ENCODE measurements around the gene BTBD7.

BTBD7 gene

DNA sequence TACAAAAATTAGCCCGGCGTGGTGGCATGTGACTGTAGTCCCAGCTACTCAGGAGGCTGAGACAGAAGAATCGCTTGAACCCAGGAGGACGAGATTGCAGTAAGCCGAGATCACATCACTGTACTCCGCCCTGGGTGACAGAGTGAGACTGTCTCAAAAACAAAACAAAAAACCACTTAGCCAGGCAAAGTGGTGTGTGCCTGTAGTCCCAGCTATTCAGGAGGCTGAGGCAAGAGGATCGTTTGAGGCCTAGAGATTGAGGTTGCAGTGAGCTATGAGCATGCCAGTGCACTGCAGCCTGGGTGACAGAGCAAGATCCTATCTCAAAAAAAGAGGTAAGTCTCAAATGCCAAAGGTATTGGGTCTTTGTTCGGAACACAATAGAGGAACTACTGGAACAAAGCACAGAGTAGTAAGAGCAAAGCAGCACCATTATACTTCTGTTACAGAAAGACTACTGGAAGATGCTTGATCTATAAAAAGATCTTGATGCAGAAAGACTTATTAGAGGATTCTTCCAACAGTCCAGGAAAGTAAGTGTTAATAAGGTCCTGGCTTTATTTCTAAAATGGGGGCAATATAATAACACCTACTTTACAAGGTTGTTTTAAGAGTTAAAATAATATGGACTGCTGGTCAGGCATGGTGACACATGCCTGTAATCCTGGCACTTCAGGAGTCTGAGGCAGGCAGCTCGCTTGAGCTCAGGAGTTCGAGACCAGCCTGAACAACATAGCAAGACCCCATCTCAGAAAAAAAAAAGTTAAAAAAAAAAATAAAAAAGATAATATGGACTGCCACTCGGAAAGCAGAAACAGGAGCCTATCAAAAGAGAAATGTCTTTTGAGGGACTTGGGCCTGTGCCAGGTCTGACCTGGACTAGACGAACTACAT, 29.9 kb downstream of the BTBD7 start:
- DNase-seq (ENCODE audit: low read depth) = no peak

DNA sequence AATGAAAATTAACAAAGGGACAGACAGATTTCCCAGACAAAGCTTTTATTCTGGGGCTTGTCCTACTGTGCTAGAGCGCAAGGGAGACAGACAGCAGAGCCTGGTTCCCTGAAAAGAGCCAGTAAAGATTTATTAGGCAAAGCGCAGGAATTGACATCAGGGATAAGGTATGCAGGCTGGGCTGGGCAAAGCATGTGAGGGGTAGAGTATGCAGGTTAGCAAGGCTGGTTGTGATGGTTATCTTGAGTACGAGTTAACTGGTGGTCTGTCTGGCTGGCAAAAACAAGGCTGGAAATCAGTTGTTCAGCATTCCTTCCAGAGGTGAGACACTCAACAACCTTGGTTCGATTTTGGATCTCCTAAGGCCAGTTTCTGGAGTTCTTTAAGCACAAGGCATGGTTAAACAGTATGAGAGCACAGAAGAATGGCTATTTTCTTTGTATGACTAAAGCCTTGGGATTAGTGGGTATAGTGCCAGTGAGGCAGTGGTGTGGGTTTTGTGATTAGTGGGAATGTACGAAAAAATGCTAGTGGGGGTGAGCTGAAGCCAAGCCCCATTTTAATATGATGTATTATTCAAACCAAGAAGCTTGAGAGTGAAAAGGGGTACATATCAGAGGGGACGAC, 30.9 kb downstream of the BTBD7 start:
- no peak for DNase-seq (ENCODE audit: low read depth)

DNA sequence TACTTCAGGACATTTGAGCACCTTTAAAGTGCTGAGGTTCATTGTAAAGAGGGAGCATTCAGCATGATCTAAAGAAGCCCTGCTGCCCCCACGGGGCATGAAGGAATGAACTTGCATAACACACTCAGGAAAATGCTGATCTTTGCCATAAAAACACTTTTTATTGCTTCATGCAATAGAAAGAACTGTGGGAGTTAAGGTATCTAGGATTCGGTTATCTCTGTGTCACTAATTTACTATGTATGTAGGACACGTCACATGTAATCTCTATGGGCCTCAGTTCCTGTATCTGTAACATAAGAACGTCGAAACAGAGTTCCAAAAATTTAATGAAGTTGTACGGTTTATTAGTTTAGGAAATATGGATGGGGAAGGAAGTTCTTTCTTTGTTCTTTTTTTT, 33.0 kb downstream of the BTBD7 start:
- no peak for DNase-seq (ENCODE audit: low read depth)

DNA sequence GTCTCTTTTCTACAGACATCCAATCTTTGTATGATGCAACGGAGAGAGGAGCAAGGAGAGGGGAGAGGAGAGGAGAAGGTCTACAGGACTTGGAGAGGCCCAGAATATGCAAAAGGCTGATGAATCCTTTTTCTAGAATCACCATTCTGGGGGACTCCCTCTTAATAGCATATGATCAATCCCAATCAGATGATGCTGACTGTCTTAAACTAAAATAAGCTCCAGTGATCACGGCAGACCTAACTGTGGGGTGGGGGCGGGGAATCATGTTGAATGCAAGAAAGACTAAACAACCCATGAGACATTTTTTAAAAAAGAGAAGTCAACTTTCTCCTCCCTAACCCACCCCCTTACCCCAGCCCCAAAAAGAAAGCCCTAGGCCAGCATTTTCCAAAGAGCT, 33.4 kb downstream of the BTBD7 start:
- DNase-seq (ENCODE audit: low read depth) = no peak

DNA sequence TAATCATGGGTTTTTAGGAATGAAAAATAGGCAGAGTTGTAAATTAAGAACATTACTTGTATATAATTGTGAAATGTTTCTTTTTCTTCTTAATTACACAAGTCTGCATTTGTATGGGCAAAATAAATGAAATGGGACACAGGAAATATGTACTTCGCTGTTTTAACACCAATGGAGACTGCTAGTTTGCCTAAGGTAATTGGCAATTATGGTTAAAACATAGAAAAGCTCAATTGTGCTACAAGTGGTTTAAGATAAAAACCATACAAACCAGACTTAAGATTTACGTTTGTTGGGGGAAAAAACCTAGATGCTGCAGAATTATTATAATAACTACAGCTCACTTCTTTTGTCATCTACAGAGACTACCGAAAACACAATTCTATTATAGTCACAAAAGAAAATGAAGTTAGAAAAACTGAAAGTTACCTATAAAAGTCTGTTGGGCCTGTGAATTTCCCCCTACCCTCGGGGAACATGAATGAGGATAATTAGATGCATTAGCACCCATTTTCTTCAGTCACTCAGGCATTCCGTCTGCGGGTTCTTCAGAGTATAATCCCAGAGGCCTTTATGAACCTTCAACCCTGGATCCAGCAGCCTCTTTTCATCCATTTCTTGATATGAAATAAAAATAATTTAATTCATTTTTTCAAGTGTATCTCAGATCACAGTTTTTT, 37.2 kb downstream of the BTBD7 start:
- no peak for DNase-seq (ENCODE audit: low read depth)

DNA sequence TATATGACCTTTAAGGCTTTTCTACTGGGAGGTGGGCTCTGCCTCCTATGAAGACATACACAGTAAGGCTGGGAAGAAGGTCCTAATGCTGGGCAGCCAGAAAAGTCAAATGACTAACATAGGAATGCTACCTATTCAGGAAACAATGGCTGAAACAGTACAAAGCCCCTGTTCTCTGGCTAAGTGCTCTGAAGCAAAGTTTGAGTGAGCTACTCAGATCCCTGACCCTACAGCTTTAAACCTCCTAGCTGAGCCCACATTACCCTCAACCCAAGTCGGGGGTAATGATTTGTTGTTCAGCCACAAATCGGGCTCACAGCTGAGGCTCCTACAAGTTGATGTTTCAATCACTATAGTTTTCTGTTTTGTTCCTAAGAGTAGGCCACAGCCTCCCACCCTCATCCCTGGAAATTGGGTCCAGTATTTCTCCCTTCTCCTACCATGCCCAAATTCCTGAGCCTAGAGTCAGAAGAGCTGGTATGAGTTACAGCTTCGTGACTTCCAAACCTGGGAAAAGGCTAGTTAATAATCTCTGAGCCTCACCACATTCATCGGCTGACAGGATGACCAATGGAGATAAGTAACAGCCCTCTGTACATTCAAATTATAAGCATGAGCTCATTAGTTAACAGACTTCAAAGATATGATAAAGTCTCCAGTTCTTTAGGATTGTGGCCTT, 46.5 kb downstream of the BTBD7 start:
- DNase-seq (ENCODE audit: low read depth) = no peak

DNA sequence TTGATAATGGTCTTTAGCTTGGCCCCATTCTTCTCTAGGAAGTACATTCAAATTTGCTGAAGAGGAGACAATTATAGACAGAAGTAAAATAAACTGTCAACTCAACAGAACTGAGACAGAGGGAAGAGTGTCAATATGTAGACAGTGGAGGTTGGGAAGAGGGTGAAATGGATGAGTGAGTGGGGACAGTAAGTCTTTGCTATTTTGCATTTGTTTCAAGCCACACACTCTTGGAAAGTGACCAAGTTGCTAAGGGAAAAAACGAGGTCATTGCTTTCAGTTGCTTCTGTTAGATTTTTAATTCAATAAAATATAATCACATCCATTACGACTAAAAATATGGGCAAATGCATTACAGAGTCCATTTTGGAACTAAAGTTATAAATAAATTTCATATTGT, 47.8 kb downstream of the BTBD7 start:
- peak; percentile 18 for DNase-seq (ENCODE audit: low read depth)

DNA sequence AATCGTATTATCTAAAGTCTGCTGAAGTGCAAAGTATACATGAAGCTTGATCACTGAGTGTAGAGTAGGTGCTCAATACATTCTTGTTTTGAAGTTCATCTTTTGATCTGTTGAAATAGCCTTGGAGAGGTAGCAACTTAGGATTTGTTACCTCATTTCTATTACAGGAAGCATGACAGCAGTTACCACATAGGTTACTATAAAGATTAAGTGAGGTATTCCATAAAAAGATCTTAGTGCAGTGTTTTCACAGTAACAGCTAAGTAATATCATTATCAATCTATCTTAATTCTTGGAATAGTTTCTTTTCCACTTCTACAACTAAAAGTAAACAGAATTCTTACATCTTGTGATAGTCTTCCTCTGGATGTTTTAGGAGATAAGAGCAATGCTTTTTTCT, 50.9 kb downstream of the BTBD7 start:
- no peak for DNase-seq (ENCODE audit: low read depth)

DNA sequence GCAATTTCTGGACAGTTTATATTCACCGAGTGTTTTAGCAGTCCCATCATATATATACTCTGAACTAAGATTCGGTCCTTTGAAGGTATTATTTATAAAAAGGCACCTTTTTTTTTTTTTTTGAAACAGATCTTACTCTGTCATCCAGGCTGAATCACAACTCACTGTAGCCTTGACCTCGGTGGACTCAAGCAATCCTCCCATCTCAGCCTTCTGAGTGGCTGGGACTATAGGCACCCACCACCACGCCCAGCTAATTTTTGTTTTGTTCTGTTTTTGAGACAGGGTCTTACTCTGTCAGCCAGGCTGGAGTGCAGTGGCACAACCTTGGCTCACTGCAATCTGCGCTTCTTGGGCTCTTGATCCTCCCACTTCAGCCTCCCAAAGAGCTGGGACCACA, 52.1 kb downstream of the BTBD7 start:
- no peak for DNase-seq (ENCODE audit: low read depth)

DNA sequence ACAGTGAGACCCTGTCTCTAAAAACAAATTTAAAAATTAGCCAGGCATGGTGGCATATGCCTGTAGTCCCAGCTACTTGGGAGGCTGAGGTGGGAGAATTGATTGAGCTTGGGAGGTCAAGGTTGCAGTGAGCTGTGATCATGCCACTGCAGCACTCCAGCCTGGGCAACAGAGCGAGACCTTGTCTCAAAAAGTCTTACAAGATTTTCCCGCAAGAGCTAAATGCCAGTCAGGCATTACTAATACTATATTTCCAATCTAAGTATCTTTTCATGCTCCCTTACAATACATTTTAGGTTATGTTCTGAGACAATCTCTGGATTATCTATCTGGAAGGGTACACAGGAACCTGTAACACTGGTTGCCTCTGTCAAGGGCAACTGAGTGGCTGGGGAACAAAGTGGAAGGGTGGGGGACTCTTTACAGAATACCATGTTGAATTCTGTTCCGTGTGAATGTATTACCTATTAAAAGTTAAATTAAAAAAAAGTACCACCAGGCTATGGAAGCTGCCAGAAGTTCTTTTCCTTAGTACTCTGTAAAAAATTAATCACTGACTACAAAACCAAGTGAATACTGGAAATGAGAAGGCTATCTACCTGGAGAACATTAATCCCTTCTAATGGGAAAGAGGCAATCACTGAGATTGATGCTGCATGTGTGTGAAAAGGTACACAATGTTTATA, 56.7 kb downstream of the BTBD7 start:
- DNase-seq (ENCODE audit: low read depth) = no peak

DNA sequence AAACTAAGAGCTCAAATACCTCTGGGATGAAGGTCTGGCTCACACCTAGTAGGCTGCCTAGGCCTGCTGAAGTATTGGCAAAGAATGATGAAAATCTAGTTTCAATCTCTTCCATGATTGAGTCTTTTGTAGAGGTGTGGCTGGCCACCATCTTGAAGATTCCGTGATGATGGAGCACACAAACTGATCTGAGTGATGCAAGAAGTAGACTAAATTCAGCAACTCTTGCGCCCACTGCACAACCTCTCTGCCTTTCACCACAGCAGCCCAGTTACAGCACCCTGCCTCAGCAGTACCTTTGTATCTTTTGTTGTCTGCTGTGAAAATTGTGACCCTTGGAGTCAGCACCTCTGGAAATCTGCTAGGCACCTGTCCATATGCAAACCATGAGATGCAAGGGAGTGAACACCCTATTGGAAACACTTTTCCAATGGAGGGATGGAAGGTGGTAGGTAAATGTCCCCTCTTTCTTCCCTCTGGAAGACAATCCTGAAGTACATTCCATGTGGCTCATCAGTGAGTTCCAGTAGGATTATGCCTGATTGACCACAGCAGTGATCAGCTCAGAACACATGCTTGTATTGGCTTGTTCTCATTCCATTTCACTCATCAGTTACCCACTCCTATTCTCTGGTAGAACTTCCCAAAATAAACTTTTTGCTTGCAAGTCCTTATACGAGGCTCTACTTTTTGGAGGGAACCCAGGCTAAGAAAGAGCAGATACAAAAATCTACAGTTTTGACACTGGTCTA, 58.6 kb downstream of the BTBD7 start:
- no peak for DNase-seq (ENCODE audit: low read depth)

DNA sequence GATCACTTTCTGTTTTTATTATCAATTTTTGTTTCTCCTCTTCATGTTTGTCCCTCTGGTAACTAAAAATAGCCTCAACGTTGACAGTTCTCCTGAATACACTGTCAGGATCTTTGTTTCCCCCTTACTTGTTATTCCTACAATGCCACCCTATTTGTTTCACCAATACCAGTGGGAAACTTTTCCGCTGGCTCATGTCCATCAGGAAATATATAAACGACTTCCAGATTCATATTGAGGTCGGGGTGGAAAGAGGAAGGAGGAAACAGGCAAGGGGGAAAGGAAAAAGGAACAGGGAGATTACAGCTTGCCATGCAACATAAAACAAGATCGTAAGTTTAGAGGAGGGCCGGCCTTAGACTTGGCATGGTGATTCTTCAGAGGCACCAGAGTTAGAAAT, 61.7 kb downstream of the BTBD7 start:
- no peak for DNase-seq (ENCODE audit: low read depth)

DNA sequence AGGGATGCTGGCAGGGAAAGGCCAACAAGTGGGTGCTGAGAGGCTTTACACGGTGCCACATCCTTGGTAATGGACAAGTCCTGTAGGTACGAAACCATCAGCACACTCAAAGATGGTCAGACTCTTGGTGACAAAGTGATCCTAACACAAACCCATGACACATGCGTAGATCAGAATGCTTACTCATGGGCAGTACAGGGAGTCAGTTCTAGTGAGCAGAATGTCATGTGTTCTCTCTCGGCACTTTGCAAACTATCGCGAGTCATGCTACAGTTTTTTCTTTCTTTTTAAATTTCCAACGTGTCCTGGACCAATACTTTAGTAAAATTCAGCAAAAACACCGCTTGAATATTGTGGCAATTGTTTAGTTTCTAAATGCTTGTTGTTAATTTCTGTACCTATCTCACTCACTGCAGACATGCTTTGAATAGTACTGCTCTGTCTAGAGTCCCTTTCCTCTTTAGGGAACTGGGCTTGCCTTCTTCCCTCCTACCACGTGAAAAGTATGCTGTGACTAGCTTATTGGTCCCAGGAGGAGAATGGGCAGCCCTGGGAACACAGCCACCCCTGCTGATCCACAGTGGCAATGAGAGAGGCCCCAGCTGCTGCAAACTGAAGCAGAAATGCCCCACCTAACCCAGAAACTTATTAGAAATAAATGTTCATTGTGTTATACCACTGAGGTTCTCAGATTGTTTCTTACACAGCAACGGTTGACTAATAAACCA, 63.3 kb downstream of the BTBD7 start:
- DNase-seq (ENCODE audit: low read depth) = peak; percentile 72

DNA sequence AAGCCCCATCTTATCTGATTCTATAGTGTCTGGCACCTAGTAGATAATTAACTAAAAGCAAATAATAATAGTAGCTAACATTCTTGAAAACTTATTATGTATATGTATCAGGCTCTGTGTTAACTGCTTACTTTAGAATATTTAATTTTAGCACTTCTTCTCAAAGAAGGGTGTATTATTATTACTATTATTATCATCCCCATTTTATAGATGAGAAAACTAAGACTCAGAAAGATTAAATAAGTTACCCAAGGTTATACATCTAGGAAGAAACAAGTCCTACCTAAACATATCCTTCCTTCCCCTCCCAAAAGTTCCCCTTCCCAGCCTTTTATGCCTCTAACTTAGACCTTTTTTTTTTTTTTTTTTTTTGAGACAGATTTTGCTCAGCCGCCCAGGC, 64.4 kb downstream of the BTBD7 start:
- no peak for DNase-seq (ENCODE audit: low read depth)

DNA sequence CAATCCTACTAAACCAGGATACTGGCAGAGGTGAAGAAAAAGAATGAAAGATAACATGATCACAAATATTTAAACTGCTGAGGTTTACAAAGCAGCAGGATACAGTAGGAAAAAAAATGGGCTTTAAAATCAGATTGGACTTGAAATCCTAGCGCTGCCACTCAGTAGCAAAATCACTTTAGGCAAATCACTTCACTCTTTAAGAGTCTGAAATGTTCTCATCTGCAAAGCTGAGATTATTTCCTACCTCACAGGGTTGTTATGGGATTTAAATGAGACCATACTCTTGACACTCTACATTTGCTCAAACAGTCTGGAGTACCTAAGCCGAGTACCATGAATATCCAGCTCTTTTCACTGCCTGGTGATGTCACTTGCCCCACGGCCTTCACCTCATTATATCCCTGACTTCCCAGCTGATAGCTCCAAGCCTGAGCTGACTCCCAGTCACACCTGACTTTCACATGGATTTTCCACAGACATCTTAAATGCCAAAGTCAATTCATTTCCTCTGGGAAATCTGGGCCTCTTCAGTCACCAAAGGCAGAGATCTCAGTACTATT, 65.6 kb downstream of the BTBD7 start:
- no peak for DNase-seq (ENCODE audit: low read depth)

DNA sequence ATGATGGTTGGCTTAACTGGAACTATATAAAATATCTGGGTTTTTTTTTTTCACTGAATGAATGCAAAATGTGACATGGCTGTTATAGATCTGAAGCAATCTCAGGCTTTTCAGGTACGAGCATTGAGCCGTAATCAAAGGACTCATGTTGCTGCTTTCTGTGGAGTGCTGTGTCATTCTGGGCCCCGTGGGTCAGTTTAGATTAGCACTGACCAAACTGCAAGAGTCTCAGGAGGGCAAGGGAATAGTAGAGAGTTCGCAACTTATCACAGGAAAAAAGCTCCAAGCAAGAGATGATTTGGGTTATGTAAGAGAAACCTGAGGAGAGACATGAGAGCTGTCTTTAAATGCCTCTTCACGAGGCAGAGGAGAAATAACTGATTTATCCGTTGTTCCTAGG, 66.7 kb downstream of the BTBD7 start:
- DNase-seq (ENCODE audit: low read depth) = no peak

DNA sequence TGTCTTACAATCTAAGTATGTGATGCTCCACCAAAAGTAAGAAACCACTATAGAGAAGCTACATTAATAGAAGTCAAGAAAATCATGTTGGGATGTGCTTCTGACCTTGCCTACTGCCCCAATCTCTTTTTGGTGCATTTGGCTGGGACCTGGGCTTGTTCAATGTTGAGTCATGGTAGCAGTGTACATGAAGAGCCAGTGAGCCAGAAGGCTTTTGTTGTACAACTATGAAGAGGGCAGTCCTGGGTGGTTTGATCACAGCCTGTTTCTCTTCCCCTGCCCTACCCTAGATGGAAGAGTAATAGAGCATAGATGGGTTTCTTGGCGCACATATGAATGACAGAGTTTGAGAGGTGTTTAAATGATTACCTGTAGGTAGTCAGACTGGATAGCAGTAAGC, 69.4 kb downstream of the BTBD7 start:
- peak; percentile 11 for DNase-seq (ENCODE audit: low read depth)

DNA sequence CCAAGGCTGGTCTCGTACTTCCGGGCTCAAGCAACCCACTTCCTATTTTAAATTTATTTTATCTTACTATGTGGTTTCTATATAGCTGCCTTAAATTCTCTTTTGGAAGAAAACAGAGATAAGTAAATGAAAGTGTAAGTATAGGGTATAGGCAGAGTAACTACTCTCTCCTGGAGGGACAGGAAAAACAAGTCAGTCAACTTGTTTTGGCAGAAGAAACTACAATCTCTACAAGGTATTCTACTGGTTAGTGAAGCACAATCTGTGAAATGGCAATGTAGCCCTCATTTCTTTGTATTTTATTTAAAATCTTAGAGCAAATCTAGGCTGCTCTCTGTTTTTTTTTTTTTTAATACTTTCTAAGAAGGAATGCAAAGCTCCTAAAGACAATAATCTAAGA, 70.4 kb downstream of the BTBD7 start:
- DNase-seq (ENCODE audit: low read depth) = no peak

DNA sequence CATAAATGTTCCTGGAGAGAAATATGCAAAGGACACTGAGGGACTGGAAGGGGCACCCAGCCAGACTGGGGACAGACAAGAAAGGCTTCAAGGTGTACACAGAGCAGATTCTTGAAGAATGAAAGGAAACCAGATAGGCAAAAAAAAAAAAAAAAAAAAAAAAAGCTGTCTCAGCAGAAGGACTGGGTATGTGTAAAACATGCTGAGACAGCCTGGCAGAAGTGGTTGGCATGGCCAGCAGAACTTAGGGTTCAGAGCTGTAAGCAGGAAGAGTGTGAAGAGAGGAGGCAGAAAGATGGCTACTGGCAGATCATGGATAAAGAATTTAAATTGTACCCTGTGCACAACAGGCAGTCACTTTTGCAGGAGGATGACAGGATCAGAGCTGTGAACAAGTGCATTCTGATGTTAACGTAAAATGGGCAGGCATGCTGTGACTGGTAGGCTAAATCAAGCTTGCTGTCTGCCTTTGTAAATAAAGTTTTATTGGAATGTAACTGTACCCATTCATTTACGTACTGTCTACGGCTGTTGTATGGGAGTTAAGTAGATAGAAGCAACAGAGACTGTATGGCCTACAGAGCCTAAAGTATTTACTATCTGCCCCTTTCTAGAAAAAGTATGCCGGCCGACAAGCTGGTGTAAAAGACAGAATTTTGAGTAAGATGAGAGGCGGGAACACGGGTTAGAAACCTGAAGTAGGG, 83.6 kb downstream of the BTBD7 start:
- DNase-seq (ENCODE audit: low read depth) = no peak

DNA sequence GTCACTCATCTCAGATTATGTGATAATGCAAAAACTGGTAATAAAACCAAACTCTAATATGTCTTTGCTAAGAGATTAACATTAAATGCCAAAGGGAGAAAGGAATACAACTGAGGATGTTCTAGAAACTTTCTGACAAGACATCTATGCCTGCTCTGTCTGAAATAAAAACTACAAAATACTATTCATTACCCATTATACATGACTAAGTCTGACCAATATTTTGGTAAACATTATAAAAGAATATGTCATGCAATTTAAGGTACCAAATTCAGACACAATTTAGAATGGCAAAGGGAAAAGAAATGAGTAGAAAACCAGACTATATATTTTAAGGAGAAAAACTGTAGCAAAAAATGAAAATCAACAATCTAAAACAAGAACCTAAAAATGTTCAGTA, 86.3 kb downstream of the BTBD7 start:
- no peak for DNase-seq (ENCODE audit: low read depth)
